Measurements from ENCODE around the gene ECI2.

DNA sequence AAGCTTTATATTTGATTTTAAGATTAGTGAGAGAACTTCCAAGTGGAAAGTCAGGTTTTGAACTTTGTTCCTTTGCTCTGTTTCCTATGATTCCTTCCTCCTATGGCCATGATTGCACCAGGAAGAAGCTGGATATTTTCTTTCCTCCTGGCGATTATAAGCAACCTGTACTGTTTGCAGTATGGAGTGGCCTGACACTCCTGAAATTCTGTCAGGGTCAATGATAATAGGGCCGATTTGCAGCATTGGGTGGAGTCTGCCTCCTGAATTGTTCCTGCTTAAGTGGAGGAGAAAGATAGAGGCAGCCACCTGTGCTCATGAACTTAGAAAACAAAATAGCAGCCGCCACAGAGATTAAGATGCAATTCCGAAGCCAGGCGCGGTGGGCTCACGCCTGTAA is 46.7 kb downstream of the ECI2 start:
- TF ChIP-seq, protein P1, sequence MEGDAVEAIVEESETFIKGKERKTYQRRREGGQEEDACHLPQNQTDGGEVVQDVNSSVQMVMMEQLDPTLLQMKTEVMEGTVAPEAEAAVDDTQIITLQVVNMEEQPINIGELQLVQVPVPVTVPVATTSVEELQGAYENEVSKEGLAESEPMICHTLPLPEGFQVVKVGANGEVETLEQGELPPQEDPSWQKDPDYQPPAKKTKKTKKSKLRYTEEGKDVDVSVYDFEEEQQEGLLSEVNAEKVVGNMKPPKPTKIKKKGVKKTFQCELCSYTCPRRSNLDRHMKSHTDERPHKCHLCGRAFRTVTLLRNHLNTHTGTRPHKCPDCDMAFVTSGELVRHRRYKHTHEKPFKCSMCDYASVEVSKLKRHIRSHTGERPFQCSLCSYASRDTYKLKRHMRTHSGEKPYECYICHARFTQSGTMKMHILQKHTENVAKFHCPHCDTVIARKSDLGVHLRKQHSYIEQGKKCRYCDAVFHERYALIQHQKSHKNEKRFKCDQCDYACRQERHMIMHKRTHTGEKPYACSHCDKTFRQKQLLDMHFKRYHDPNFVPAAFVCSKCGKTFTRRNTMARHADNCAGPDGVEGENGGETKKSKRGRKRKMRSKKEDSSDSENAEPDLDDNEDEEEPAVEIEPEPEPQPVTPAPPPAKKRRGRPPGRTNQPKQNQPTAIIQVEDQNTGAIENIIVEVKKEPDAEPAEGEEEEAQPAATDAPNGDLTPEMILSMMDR (IDR thresholded peaks at IDR 0.05), result no peak
- no peak for TF ChIP-seq POLR2A (IDR thresholded peaks at IDR 0.05)

All from esophagus squamous epithelium (tissue), 4 donors.